Measurements from ENCODE around the gene RPTOR.

The RPTOR gene

DNA sequence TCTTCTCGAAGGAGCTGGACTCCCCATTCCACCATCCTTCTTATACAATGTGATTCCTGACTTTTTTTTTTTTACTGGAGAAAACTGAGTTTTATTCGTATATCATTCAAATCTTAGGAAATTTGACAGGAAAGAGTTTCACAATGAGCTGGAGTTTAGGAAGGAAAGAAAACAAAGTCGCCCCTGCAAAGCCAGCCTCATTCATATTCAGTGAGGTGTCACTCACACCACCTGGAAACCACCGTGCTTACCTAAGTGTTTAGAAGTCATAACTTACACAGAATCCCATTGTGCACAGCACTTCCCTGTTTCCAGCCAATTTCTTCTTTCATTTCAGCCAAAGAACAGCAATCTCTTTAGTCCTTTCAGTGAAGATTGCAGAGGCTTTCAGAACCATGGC, 356.7 kb downstream of the RPTOR start:
- H3K36me3 ChIP-seq = peaks cover 12 to 57% (median 37%) of the 10 kb centered on the region in 11 experiments
- peaks cover 17 to 54% (median 37%) of the 10 kb centered on the region in 11 experiments; a peak in 21 of 22 replicates for H3K27me3 ChIP-seq
- H3K4me3 ChIP-seq = no peak overlapping the region
- peaks cover 17 to 84% (median 64%) of the 10 kb centered on the region in 10 experiments for H3K4me1 ChIP-seq
- H4K20me1 ChIP-seq = peaks cover 0 to 93% (median 78%) of the 10 kb centered on the region in 11 experiments; a peak in 21 of 22 replicates
- no peak for TF ChIP-seq Cebpa-rat (IDR thresholded peaks at IDR 0.05)
- H3K4me2 ChIP-seq = peak overlapping the region; percentile 46 to 84 (median 75)
- peak overlapping the region in 1 of 11 experiments; percentile 29; a peak in 1 of 22 replicates for H3K9ac ChIP-seq
- peak overlapping the region in 2 of 11 experiments; percentile 17 to 64; a peak in 1 of 22 replicates for H3K27ac ChIP-seq
- H3K9me3 ChIP-seq (replicated peaks in 1 of 11) = no peaks in the 10 kb centered on the region

DNA sequence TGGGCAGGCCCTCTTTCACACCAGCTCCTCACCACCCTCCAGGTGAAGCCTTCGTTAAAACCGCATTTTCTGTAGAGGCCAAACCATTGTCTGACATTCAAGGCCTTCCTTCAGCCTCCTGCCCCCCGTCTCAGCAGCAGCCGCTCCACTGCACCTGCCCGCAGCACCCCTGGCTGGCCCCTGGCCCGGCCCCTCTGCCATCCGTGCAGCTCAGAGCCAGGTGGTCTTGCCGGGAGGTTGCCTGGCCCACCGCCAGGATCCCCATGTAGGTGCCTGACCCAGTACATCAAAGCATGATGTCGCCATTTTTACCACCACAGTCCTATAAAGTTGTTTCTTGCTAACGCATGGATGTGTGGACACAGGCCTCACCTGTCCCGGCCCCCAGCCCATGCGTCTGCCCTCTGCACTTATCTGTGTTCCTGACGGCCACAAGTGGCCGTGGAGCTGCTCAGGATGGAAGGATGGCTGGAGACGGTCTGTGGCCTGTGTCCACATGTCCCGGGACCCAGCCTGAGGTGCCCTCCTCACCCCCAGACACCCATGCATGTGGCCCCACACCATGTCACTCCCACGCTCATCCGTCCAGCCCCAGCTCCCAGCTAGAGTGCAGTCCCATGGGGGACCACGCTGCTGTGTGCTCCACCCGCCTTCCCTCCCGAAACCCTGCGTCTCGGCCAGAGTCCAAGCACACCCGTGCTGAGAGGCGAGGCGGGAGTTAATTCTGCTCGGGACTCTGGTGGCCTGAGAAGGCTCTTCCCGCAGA, 357.7 kb downstream of the RPTOR start:
- Histone ChIP-seq H3K4me2 (peak overlapping the region in 8 of 11 experiments; percentile 63 to 84 (median 72); a peak in 12 of 22 replicates), H3K9me3 (replicated peaks in 1 of 11) (no peaks in the 10 kb centered on the region), H3K4me3 (no peak overlapping the region), H3K27me3 (peaks cover 17 to 58% (median 41%) of the 10 kb centered on the region in 11 experiments; a peak in 21 of 22 replicates), H4K20me1 (peaks cover 0 to 93% (median 73%) of the 10 kb centered on the region in 11 experiments; a peak in 21 of 22 replicates), H3K36me3 (peaks cover 17 to 60% (median 42%) of the 10 kb centered on the region in 11 experiments; a peak in 20 of 22 replicates), H3K9ac (no peak overlapping the region), H3K4me1 (peaks cover 17 to 93% (median 68%) of the 10 kb centered on the region in 10 experiments), H3K27ac (no peak overlapping the region)
- no peak for TF ChIP-seq Cebpa-rat (IDR thresholded peaks at IDR 0.05)

DNA sequence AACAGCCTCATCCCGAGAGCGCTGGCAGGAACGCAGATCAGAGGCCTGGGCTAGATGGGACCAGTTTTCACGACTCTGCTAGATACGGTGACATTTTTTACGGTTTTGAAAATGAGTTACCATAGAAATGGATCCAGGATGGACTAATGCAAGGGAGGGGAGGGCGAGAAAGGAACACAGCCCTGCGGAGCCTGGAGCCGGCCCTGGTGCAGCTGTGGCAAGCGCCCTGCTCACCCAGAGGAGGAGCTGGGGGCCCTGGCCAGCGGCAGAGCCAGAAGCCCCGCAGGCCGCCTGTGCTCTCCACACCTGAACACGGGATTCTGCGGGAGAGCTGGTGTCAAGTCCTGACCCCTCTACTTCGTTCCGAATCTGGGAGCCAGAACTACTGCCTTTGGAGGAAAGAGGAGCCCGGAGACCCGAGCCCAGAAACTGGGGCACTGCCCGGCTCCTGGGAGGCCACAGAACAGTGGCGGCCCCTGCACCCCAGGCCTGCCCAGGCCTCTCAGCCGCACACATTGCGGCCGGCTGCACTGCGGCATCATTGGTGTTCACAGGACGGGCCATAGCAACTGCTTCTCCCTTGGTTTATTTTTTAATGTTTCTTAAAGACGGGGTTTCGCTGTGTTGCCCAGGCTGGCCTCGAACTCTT, 358.4 kb downstream of the RPTOR start:
- peaks cover 17 to 62% (median 44%) of the 10 kb centered on the region in 11 experiments; a peak in 19 of 22 replicates for H3K36me3 ChIP-seq
- H4K20me1 ChIP-seq = peaks cover 0 to 94% (median 73%) of the 10 kb centered on the region in 11 experiments; a peak in 21 of 22 replicates
- H3K4me2 ChIP-seq = peak overlapping the region in 8 of 11 experiments; percentile 32 to 84 (median 70); a peak in 15 of 22 replicates
- no peaks in the 10 kb centered on the region for H3K9me3 ChIP-seq (replicated peaks in 1 of 11)
- H3K4me1 ChIP-seq = peaks cover 17 to 93% (median 69%) of the 10 kb centered on the region in 10 experiments
- no peak overlapping the region; a peak in 1 of 22 replicates for H3K9ac ChIP-seq
- peaks cover 17 to 54% (median 34%) of the 10 kb centered on the region in 11 experiments; a peak in 21 of 22 replicates for H3K27me3 ChIP-seq
- TF ChIP-seq Cebpa-rat (IDR thresholded peaks at IDR 0.05) = no peak
- no peak overlapping the region for H3K4me3 ChIP-seq
- no peak overlapping the region for H3K27ac ChIP-seq

DNA sequence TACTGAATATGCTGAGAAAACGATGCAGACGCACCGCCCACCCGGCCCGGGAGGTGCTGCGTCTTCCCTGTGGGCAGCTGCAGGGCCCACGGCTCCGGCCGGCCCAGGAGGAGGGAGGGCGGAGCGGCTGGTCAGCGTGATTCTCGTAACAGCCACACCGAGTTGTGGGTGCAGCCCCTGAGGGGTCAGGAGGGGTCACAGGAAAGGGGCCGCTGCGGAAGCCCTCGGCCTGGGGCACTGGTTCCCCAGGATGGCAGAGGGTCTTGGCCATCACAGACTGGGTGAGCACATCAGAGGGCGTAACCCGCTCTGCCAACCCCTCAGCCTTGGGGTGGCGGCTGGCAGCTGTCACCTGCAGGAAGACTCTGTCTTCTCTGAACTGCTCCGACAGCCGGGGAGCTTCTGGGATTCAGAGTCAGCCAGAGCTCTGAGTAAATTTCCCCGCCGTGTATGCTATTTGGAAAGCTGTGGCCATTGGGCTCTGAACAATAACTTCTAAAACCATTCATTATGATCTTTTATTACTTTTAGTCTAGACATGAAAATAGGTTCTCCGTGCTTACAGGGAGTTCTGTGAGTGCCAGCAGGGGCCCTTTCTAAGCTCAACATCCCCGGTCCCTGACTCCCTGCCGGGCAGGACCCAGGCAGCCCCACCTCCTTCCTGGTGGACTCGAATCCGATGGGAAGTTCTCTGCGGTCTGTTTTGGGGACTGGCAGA, 359.6 kb downstream of the RPTOR start:
- H3K36me3 ChIP-seq = peaks cover 23 to 73% (median 50%) of the 10 kb centered on the region in 11 experiments
- peak overlapping the region in 1 of 11 experiments; percentile 42; a peak in 1 of 22 replicates for H3K9ac ChIP-seq
- no peaks in the 10 kb centered on the region for H3K9me3 ChIP-seq (replicated peaks in 1 of 11)
- H3K4me1 ChIP-seq = peaks cover 17 to 95% (median 70%) of the 10 kb centered on the region in 10 experiments
- peaks cover 0 to 98% (median 67%) of the 10 kb centered on the region in 11 experiments; a peak in 21 of 22 replicates for H4K20me1 ChIP-seq
- no peak overlapping the region for H3K27ac ChIP-seq
- no peak overlapping the region for H3K4me3 ChIP-seq
- H3K27me3 ChIP-seq = peaks cover 21 to 64% (median 44%) of the 10 kb centered on the region in 11 experiments
- peak overlapping the region in 9 of 11 experiments; percentile 23 to 84 (median 64); a peak in 17 of 22 replicates for H3K4me2 ChIP-seq
- TF ChIP-seq Cebpa-rat (IDR thresholded peaks at IDR 0.05) = no peak

DNA sequence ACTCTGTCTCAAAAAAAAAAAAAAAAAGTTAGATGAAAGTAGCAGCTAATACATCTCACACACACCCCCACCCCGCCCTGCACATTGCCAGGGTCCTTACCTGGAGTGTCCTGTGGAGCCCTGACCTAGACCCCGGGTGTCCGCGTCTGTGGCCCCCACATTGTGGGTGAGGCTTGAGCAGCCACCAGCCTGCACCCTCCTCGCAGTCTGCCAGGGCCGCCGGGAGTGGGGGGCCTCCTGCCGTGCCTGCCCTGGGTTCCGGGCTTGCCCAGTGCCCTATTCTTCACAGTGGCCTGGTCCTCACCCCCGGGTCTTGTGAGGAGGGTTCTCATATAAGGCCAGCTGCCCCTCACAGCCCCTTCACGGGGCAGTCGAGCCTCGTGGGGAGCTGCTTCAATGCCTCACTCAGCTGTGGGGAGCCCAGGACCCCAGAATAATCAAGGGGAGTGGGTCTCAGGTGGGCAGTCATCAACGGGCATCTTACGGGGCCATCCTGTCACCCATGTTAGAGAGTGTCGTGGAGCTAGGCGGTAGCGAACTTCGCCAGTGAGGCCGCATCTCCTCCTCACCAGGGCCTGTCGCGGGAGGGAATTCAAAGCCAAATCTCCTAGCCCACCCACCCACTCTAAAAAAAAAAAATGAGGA, 361.1 kb downstream of the RPTOR start:
- no peak overlapping the region for H3K4me3 ChIP-seq
- peaks cover 11 to 95% (median 70%) of the 10 kb centered on the region in 10 experiments for H3K4me1 ChIP-seq
- no peak for TF ChIP-seq Cebpa-rat (IDR thresholded peaks at IDR 0.05)
- no peak overlapping the region for H3K27ac ChIP-seq
- H3K36me3 ChIP-seq = peaks cover 27 to 79% (median 56%) of the 10 kb centered on the region in 11 experiments
- H3K9me3 ChIP-seq (replicated peaks in 1 of 11) = peaks cover 0 to 4% (median 0%) of the 10 kb centered on the region in 11 experiments; a peak in 1 of 22 replicates
- H3K4me2 ChIP-seq = peak overlapping the region in 2 of 11 experiments; percentile 78 to 84; a peak in 1 of 22 replicates
- peaks cover 25 to 78% (median 53%) of the 10 kb centered on the region in 11 experiments for H3K27me3 ChIP-seq
- H4K20me1 ChIP-seq = peaks cover 0 to 91% (median 55%) of the 10 kb centered on the region in 11 experiments; a peak in 21 of 22 replicates
- no peak overlapping the region for H3K9ac ChIP-seq

DNA sequence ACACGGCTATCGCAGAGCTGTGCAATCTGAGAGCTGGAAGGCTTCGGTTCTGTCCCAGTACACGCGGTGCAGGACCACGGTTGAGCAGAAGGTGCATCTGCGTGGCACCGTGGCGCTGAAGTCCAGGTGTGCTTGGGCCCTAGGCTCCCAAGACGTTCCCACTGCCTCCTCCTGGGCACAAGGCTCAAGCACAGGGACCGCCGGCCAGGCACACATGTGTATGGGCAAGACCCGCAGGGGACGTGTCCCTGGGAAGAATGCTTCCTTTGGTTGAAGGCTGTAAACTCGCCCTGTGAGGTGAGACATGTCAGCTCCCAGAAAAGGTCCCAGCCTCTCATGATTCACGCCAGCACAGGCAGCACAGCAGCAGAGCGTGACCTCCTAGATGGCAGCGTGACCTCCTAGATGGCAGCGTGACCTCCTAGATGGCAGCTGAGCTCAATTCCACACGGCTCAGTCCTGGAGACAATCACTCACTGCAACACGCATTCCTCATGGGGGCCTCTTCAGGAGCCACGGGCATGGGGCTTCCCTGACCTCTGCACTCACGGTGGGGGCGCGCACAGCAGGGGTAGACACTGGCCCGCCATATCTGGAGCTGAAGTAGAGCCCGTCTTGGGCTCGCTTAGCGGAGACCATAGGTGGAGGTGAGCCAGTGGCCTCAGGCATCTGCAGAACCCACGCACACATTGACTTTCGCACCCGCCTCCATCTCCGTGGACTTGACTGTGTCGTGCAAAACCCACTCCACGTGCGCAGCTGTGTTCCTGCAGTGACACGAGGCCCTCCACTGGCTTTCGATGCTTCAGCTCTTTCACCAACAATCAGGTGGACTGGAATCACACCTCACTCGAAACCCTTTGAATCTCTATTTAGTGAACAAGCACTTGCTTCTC, 362.0 kb downstream of the RPTOR start:
- Histone ChIP-seq H3K4me2 (peak overlapping the region in 6 of 11 experiments; percentile 72 to 90 (median 85); a peak in 10 of 22 replicates), H3K36me3 (peaks cover 27 to 84% (median 56%) of the 10 kb centered on the region in 11 experiments), H4K20me1 (peaks cover 0 to 91% (median 51%) of the 10 kb centered on the region in 11 experiments; a peak in 21 of 22 replicates), H3K27ac (no peak overlapping the region), H3K9ac (no peak overlapping the region), H3K27me3 (peaks cover 25 to 78% (median 53%) of the 10 kb centered on the region in 11 experiments), H3K9me3 (replicated peaks in 1 of 11) (peaks cover 0 to 8% (median 0%) of the 10 kb centered on the region in 11 experiments; a peak in 1 of 22 replicates), H3K4me1 (peaks cover 8 to 95% (median 71%) of the 10 kb centered on the region in 10 experiments), H3K4me3 (no peak overlapping the region)
- TF ChIP-seq Cebpa-rat (IDR thresholded peaks at IDR 0.05) = no peak

DNA sequence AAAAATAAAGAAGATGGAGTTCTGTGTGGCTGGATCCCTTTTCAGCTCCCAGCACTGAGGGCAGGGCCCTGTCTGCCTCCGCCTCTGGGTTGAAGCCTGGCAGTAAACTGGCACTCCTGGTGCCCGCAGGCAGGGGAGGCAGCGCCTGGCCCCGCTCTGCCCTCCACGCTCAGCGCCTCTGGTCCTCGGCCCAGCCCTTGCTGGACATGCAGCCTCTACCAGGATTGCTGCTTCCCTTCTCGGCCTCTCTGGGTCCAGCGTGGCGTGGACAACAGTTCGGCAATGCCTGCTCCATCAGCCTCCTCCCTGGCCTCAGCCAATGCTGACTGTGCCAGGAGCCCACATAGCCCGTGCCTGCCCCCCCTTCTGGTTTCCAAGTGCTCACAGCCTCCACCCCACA, 362.6 kb downstream of the RPTOR start:
- Histone ChIP-seq H4K20me1 (peaks cover 0 to 89% (median 50%) of the 10 kb centered on the region in 11 experiments; a peak in 20 of 22 replicates), H3K27me3 (peaks cover 28 to 74% (median 51%) of the 10 kb centered on the region in 11 experiments), H3K36me3 (peaks cover 27 to 79% (median 52%) of the 10 kb centered on the region in 11 experiments), H3K4me2 (peak overlapping the region in 9 of 11 experiments; percentile 21 to 90 (median 83); a peak in 16 of 22 replicates), H3K9me3 (replicated peaks in 1 of 11) (peaks cover 0 to 8% (median 0%) of the 10 kb centered on the region in 11 experiments; a peak in 1 of 22 replicates), H3K4me3 (no peak overlapping the region), H3K9ac (no peak overlapping the region), H3K4me1 (peaks cover 13 to 94% (median 74%) of the 10 kb centered on the region in 10 experiments), H3K27ac (no peak overlapping the region)
- no peak for TF ChIP-seq Cebpa-rat (IDR thresholded peaks at IDR 0.05)

Data from BLaER1 treated with 17β-estradiol and CSF1 and Interleukin-3, amounts not matched to agents 10 nM and 100 nM (cell line).